Glutamatergic neuron (in vitro differentiated cells): ENCODE measurements around the gene SPOCK2. TPM values are rescaled to one million over a fixed set of nuclear protein-coding genes. Genes with fewer than 3 reads are reported as not detected.

ENCODE experiments used
- DNase-seq: peaks from one replicate; pipeline ENCODE4 v3.0.0; 2022
- H3K27ac Mint-ChIP-seq: one replicate; pipeline ENCODE4 v1.8.0; 2020; ENCODE audit warnings: mild to moderate bottlenecking, mixed read lengths, inconsistent platforms; ENCODE audit not compliant: unreplicated experiment
- H3K27me3 Mint-ChIP-seq: one replicate; pipeline ENCODE4 v1.8.0; 2020; ENCODE audit warnings: mild to moderate bottlenecking, moderate library complexity, mixed read lengths, inconsistent platforms; ENCODE audit not compliant: unreplicated experiment
- H3K36me3 Mint-ChIP-seq: one replicate; pipeline ENCODE4 v1.8.0; 2020; ENCODE audit warnings: mild to moderate bottlenecking, mixed read lengths, inconsistent platforms; ENCODE audit not compliant: unreplicated experiment
- H3K4me1 Mint-ChIP-seq: one replicate; pipeline ENCODE4 v1.8.0; 2020; ENCODE audit warnings: mild to moderate bottlenecking, low read depth, mixed read lengths, inconsistent platforms; ENCODE audit not compliant: unreplicated experiment
- H3K4me3 Mint-ChIP-seq: one replicate; pipeline ENCODE4 v1.8.0; 2020; ENCODE audit warnings: mild to moderate bottlenecking, mixed read lengths, inconsistent platforms; ENCODE audit not compliant: unreplicated experiment
- H3K9me3 Mint-ChIP-seq: one replicate; pipeline ENCODE4 v1.8.0; 2020; ENCODE audit warnings: mild to moderate bottlenecking, moderate library complexity, mixed read lengths, inconsistent platforms; ENCODE audit not compliant: unreplicated experiment
- CTCF ChIP-seq: fragments of 200-600 bp; sonication (generic); IDR thresholded peaks from one replicate; pipeline ENCODE4 v1.5.0; 2021; ENCODE audit not compliant: partially characterized antibody, unreplicated experiment
- total RNA-seq: library from RNA; stranded (reverse); fragmentation: NEBNext Ultra II Directional; extraction: Animal tissue kit (Norgen Biotek cat#: 25700); gene quantifications from one replicate; pipeline ENCODE4 v1.2.1, GENCODE V29; 2021; ENCODE audit not compliant: unreplicated experiment

The SPOCK2 gene
- total RNA-seq, 1 donor from 2014 or later: 362 TPM

- DNase-seq: no peak
- Mint-ChIP-seq H3K27me3 (peaks cover 2% of the 10 kb centered on the region), H3K4me1 (peaks cover 4% of the 10 kb centered on the region), H3K36me3 (peaks cover 5% of the 10 kb centered on the region), H3K9me3 (peaks cover 3% of the 10 kb centered on the region), H3K4me3 (no peak overlapping the region), H3K27ac (no peak overlapping the region)
- no peak for TF ChIP-seq CTCF
Measured at GRCh38 chr10:72031706-72032105, 56.6 kb downstream of the SPOCK2 start.

DNA sequence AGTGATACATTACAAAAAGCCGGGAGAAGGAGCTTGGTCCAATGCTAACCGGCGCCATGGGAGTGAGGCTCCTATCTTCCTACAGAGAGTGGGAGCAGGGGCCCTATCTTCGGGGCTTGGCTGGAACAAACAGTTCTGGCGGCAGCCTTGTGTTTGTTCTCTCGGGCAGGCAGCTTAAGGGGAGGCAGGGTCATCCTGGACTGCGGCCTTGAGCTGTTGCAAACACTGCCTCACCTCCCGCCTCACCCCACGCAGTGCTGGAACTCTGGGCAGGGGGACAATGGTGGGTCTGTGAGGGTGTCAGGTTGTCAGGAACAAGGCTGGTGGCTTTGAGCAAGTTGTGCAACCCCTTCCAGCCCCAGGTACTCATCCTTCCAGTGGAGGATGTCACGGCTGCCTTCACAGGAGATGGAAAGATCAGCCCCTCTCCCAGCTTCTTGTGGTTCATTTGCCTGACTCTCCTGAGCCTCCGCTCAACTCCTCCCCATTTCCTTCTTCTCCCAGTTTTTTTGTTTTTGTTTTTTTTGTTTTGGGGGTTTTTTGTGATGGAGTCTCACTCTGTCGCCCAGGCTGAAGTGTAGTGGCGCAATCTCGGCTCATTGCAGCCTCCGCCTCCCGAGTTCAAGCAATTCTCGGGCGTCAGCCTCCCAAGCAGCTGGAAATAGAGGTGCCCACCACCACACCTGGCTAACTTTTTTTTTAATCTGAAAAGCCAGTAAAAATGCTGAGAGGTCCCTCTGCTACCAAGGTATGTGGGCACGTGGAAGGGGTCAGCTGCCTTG lies 57.4 kb downstream of the SPOCK2 start:
- Mint-ChIP-seq H3K4me1 (peaks cover 4% of the 10 kb centered on the region), H3K9me3 (peaks cover 6% of the 10 kb centered on the region), H3K36me3 (peaks cover 5% of the 10 kb centered on the region), H3K4me3 (no peak overlapping the region), H3K27me3 (no peaks in the 10 kb centered on the region), H3K27ac (no peak overlapping the region)
- no peak for TF ChIP-seq CTCF
- DNase-seq: no peak

- DNase-seq: no peak
- no peaks in the 10 kb centered on the region for H3K27me3 Mint-ChIP-seq
- H3K4me3 Mint-ChIP-seq: no peak overlapping the region
- peaks cover 5% of the 10 kb centered on the region for H3K36me3 Mint-ChIP-seq
- no peak overlapping the region for H3K27ac Mint-ChIP-seq
- TF ChIP-seq CTCF: no peak
- peaks cover 6% of the 10 kb centered on the region for H3K9me3 Mint-ChIP-seq
- H3K4me1 Mint-ChIP-seq: peaks cover 4% of the 10 kb centered on the region
Measured at GRCh38 chr10:72029414-72029813, 58.9 kb downstream of the SPOCK2 start.

GRCh38 chr10:72027498-72027897 lies 60.9 kb downstream of the SPOCK2 start:
- Mint-ChIP-seq H3K4me1 (peaks cover 2% of the 10 kb centered on the region), H3K27me3 (no peaks in the 10 kb centered on the region), H3K36me3 (peaks cover 5% of the 10 kb centered on the region), H3K4me3 (no peak overlapping the region), H3K27ac (no peak overlapping the region), H3K9me3 (peaks cover 6% of the 10 kb centered on the region)
- no peak for TF ChIP-seq CTCF
- DNase-seq: no peak
